HG03558 (cell line): ENCODE measurements around the gene KRTAP23-1.

Experiments
- ATAC-seq: cut with Tn5 transposase; IDR thresholded peaks from one replicate; pipeline ENCODE4 v1.9.1; 2021; ENCODE audit warnings: moderate number of reproducible peaks; ENCODE audit not compliant: unreplicated experiment; ENCODE audit errors: extremely low read depth

The KRTAP23-1 gene

GRCh38 chr21:30348506-30348905 is at the start of gene KRTAP23-1:
Gene KRTAP23-1 (minus strand): TSS chr21:30348606. CDS start chr21:30348606, 0 bp downstream.
- ATAC-seq, result no peak

GRCh38 chr21:30395731-30396130 is 47.3 kb upstream of the KRTAP23-1 start, which contains the start of gene KRTAP13-1:
Gene KRTAP13-1 (plus strand): TSS chr21:30396031. CDS start chr21:30396087, 56 bp downstream.
- ATAC-seq, result no peak

- ATAC-seq, result no peak
Measured at GRCh38 chr21:30391492-30392025, 43.2 kb upstream of the KRTAP23-1 start.

GRCh38 chr21:30382201-30382600 is 33.8 kb upstream of the KRTAP23-1 start:
- ATAC-seq, result no peak

GRCh38 chr21:30372139-30372770 is 23.8 kb upstream of the KRTAP23-1 start, which contains the start of gene KRTAP13-2:
Gene KRTAP13-2 (minus strand): TSS chr21:30372271. CDS start chr21:30372213, 58 bp downstream.
- ATAC-seq, result no peak

GRCh38 chr21:30355906-30356305 is 7.5 kb upstream of the KRTAP23-1 start:
- ATAC-seq, result no peak

- ATAC-seq, result no peak
Measured at GRCh38 chr21:30354308-30355005, 6.1 kb upstream of the KRTAP23-1 start.

GRCh38 chr21:30351534-30351933 is 3.1 kb upstream of the KRTAP23-1 start:
- ATAC-seq, result no peak

GRCh38 chr21:30349572-30349971 is 1.2 kb upstream of the KRTAP23-1 start:
- ATAC-seq, result no peak

- ATAC-seq, result no peak
Measured at GRCh38 chr21:30345014-30345413, 3.4 kb downstream of the KRTAP23-1 start.

- ATAC-seq, result no peak
Measured at GRCh38 chr21:30340714-30341573, 7.5 kb downstream of the KRTAP23-1 start.

- ATAC-seq, result no peak
Measured at GRCh38 chr21:30338717-30339116, 9.7 kb downstream of the KRTAP23-1 start.

GRCh38 chr21:30337772-30338171 is 10.6 kb downstream of the KRTAP23-1 start:
- no peak for ATAC-seq

- no peak for ATAC-seq
Measured at GRCh38 chr21:30337276-30337744, 11.1 kb downstream of the KRTAP23-1 start, which contains the start of gene KRTAP27-1. Gene KRTAP27-1 (minus strand): TSS chr21:30337694. CDS start chr21:30337668, 26 bp downstream.

- ATAC-seq, result no peak
Measured at GRCh38 chr21:30336596-30336995, 11.8 kb downstream of the KRTAP23-1 start.

GRCh38 chr21:30333736-30334135 is 14.7 kb downstream of the KRTAP23-1 start:
- no peak for ATAC-seq

GRCh38 chr21:30332681-30333080 is 15.7 kb downstream of the KRTAP23-1 start:
- no peak for ATAC-seq

- no peak for ATAC-seq
Measured at GRCh38 chr21:30329203-30329875, 19.1 kb downstream of the KRTAP23-1 start.

GRCh38 chr21:30326390-30326789 is 22.0 kb downstream of the KRTAP23-1 start:
- ATAC-seq, result no peak

GRCh38 chr21:30320215-30320614 is 28.2 kb downstream of the KRTAP23-1 start, which contains the start of gene KRTAP26-1:
Gene KRTAP26-1 (minus strand): TSS chr21:30320315. CDS start chr21:30320035, 280 bp downstream.
- no peak for ATAC-seq
